HG03520 (cell line): ENCODE data around the gene DPY30.

Source experiments
- ATAC-seq: cut with Tn5 transposase; IDR thresholded peaks from one replicate; pipeline ENCODE4 v1.9.1; 2021; ENCODE audit warnings: mild to moderate bottlenecking, moderate library complexity; ENCODE audit not compliant: unreplicated experiment

The DPY30 gene

DNA sequence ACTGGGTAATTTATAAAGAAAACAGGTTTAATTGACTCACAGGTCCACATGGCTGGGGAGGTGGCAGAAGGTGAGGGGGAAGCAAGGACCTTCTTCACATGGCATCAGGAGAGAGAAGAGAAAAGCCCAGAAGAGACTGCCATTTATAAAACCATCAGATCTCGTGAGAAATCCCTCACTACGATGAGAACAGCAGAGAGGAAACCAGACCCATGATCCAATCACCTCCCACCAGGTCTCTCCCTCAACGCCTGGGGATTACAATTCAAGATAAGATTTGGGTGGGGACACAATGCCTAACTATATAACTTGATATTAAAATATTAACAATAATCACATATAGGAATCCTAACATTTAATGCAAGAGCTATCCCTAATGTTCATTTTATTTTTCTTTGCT is 60.6 kb downstream of the DPY30 start:
- no peak for ATAC-seq

DNA sequence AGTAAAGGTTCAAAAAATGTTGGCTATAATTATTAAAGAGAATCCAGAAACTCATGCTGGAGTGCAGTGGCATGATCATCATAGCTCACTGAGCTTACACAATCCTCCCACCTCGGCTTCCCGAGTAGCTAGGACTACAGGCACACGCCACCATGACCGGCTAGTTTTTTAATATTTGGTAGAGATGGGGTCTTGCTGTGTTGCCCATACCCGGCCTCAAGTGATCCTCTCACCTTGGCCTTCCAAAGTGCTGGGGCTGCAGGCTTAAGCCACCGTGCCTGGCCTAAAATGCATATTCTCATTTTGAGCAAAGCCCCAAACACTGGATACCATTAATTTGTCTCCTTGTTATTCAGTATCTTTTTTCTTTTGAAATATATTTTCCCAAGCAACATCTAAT is 61.2 kb downstream of the DPY30 start:
- no peak for ATAC-seq
